GM13976 (cell line): ENCODE data around the gene FECH.
A peak's percentile ranks its signal among the peaks of the same experiment; 100 is the strongest.

ENCODE experiments used
- DNase-seq: peaks from one replicate; pipeline ENCODE4 v3.0.0; 2012; ENCODE audit warnings: low spot score
- in situ Hi-C: fragments of 300-500 bp; cut with MboI; formaldehyde crosslinking; loops from one replicate; pipeline ENCODE4 v1.12.0; 2022; ENCODE audit warnings: low sequenced_read_pairs, mixed read lengths, inconsistent platforms; ENCODE audit not compliant: unreplicated experiment
- TF ChIP-seq, protein P1 (sequence below): IDR thresholded peaks from 2 replicates; pipeline ENCODE4 v1.5.1; 2012; ENCODE audit warnings: borderline replicate concordance, mild to moderate bottlenecking; ENCODE audit not compliant: insufficient read depth; ENCODE audit errors: extremely low read depth, missing control alignments, control extremely low read depth

The FECH gene

DNA sequence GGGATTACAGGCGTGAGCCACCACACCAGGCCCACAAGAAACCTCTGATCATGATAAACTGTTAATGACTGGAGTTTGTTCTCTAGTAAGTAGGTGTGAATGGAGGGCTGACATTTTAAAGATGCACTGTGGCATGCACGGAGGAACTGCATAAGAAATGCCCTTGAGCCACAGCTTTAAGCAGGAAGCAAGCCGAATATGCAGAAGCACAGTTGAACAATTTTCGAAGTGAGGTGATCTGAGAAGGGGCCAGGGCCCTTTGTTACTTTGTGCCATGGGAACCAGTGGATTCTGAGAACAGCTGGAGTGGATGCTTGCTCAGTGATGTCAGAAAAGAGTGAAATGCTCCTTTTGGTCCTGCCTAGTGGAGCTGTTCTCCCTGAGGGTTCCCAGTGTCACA, 16.3 kb downstream of the FECH start:
- TF ChIP-seq, protein P1, sequence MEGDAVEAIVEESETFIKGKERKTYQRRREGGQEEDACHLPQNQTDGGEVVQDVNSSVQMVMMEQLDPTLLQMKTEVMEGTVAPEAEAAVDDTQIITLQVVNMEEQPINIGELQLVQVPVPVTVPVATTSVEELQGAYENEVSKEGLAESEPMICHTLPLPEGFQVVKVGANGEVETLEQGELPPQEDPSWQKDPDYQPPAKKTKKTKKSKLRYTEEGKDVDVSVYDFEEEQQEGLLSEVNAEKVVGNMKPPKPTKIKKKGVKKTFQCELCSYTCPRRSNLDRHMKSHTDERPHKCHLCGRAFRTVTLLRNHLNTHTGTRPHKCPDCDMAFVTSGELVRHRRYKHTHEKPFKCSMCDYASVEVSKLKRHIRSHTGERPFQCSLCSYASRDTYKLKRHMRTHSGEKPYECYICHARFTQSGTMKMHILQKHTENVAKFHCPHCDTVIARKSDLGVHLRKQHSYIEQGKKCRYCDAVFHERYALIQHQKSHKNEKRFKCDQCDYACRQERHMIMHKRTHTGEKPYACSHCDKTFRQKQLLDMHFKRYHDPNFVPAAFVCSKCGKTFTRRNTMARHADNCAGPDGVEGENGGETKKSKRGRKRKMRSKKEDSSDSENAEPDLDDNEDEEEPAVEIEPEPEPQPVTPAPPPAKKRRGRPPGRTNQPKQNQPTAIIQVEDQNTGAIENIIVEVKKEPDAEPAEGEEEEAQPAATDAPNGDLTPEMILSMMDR: no peak
- DNase-seq: no peak
- in situ Hi-C loops: no loop called here

DNA sequence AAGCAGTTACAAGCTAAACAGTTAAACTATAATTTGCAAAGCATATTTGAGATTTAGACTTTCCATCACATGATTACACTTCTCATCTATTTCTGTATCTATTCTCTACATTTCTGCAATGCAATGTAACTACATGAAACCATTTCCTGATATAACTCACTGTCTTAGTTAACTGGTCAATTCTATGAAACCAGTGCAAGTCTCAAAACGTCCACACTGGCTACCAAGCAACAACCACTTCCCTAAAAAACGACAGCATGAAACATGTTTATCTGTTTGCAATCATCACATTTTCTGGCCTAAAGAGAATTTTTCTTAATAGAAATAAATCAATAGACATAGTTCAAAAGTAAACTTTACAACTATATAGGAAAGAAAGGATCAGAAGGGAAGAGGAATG, 17.4 kb downstream of the FECH start:
- TF ChIP-seq, protein P1: no peak
- DNase-seq: no peak
- in situ Hi-C loops: loop anchor here (10.0 kb wide), 1 partner anchor 124 kb away; no protein-coding TSS in a partner anchor

DNA sequence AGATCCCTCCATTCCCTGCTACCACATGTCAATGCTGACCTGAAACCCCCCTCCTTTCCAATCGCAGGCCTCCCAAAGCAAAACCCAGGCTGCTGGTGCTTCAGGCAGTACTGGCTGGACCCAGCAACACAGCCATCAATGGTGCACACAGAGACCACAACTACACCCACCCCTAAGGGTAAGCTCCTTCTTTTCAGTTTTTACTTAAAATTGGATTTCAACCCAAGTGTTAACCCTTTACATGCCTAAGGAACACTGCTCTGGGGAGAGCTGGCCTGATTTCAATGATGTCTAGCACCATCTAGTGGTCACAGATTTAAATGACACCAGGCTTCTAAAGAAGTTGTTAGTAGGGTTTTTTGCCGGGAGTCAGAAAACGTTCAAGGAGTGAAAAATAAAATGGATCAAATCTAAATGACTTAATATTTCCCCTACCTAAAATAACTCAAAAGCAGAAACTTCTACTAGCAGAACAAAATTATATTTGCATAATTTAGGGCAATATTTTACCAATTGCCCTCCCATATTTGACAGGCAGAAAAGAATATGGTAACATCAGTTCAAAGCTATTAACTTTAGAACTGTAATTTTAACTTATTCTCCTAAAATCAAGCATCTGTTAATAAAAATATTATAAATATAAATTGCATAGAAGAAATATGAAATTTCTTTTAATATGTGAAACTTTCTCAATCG, 24.6 kb downstream of the FECH start:
- TF ChIP-seq, protein P1: peak; percentile 59

DNA sequence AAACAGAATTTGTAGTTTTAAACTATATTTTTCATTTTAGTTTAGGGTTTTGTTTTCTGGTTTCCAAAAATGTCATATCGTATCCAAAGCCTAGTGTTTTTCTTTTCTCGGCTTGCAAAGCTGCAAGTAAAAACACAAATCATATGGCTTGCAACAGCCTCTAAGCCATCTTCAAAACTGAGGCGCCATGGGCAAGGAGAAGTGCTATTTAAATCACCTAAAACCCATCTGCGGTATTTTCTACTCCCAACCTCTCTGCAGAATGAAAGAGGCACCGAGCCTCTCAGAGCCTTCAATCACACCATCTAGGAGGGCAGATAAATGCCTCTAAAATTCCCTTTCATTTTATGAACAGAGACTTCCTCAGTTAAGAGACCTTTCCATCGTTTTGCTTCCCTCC, 25.2 kb downstream of the FECH start:
- TF ChIP-seq, protein P1: no peak
- no peak for DNase-seq
- in situ Hi-C loops: loop anchor here (10.0 kb wide), 1 partner anchor 116 kb away; no protein-coding TSS in a partner anchor

More for the DNA sequence above, 24.6 kb downstream of the FECH start:
- DNase-seq: peak; percentile 66
- in situ Hi-C loops: loop anchor here (10.0 kb wide), 1 partner anchor 117 kb away; no protein-coding TSS in a partner anchor

DNA sequence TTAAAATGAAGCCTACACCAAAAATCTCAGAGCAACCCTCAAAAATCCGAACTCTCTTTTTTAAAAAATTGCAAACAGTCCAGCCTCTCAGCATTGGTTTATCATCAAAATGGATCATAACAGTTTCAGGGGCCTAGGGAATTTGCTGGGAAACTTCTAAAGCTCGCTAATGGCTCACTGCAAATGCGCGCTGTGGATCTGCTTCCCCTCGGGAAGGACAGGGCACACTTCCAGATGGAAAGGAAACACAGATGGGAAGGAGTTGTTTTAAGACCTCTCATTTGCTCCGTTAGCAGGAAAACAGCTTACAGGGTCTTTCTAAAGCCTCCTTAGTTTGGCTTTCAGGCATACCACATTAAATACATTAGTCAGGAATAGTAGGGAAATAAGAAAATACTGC, 27.2 kb downstream of the FECH start:
- TF ChIP-seq, protein P1: no peak
- no peak for DNase-seq
- in situ Hi-C loops: no loop called here

DNA sequence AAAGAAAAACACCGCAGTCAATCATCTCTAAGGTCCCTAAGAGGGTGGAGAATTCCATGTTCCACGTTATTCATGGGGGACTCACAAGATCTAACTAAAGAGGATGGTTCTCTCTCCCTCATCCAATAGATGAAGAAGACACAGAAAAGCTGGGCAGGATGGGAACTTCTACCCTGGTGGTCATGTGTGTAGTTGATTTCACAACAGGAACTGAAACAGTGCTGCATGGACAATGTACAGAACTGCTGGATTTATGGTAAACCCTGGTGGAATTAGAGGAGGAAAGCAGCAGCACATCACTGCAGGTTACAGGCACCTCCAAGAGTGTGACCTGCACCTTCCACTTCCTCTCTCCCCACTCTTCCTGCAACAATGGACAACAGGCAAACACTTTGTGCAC, 31.4 kb downstream of the FECH start:
- TF ChIP-seq, protein P1: no peak
- no peak for DNase-seq
- in situ Hi-C loops: no loop called here
